Peyer's patch (tissue), 4 donors: ENCODE data around the gene FAM210A.

Source experiments
- POLR2A ChIP-seq, 2 donors: fragments of 450-650 bp; IDR thresholded peaks; one replicate each; pipeline ENCODE4 v1.5.1; 2017; ENCODE audit warnings: antibody characterized with exemption in 2 of 2, mild to moderate bottlenecking in 2 of 2, moderate library complexity in 2 of 2
- TF ChIP-seq, protein P1 (sequence below), 6 experiments: fragments of 450-650 bp in 4 of 6; fragments of 200-600 bp in 2 of 6; sonication (generic) in 1 of 6; IDR thresholded peaks; one replicate each; pipeline ENCODE4 v1.5.1; 2017 to 2019; ENCODE audit warnings: antibody characterized with exemption in 6 of 6, mild to moderate bottlenecking in 3 of 6, moderate library complexity in 1 of 6

DNA sequence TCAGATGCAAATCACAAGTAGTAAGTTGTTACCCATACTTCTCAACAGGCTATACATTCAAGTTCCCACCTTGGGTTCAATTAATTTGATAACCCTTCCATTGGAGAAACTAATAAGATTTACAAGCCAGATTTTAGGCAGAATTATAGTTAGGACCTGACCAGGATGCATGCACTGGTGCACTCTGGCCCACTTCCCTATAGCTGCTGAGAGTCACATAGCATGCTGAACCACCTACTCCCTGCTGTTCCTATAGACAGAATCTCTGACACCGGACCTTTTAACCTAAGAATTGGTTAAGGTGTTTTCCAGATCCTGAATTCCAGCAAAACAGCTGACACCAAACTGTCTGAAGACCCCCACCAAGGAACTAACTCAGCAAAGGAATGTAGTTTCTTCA is 26.2 kb downstream of the FAM210A start:
- TF ChIP-seq POLR2A (IDR thresholded peaks at IDR 0.05), result no peak
- TF ChIP-seq, protein P1, sequence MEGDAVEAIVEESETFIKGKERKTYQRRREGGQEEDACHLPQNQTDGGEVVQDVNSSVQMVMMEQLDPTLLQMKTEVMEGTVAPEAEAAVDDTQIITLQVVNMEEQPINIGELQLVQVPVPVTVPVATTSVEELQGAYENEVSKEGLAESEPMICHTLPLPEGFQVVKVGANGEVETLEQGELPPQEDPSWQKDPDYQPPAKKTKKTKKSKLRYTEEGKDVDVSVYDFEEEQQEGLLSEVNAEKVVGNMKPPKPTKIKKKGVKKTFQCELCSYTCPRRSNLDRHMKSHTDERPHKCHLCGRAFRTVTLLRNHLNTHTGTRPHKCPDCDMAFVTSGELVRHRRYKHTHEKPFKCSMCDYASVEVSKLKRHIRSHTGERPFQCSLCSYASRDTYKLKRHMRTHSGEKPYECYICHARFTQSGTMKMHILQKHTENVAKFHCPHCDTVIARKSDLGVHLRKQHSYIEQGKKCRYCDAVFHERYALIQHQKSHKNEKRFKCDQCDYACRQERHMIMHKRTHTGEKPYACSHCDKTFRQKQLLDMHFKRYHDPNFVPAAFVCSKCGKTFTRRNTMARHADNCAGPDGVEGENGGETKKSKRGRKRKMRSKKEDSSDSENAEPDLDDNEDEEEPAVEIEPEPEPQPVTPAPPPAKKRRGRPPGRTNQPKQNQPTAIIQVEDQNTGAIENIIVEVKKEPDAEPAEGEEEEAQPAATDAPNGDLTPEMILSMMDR (IDR thresholded peaks at IDR 0.05), result no peak
